ENCODE data around the gene SLC16A2.

The SLC16A2 gene

DNA sequence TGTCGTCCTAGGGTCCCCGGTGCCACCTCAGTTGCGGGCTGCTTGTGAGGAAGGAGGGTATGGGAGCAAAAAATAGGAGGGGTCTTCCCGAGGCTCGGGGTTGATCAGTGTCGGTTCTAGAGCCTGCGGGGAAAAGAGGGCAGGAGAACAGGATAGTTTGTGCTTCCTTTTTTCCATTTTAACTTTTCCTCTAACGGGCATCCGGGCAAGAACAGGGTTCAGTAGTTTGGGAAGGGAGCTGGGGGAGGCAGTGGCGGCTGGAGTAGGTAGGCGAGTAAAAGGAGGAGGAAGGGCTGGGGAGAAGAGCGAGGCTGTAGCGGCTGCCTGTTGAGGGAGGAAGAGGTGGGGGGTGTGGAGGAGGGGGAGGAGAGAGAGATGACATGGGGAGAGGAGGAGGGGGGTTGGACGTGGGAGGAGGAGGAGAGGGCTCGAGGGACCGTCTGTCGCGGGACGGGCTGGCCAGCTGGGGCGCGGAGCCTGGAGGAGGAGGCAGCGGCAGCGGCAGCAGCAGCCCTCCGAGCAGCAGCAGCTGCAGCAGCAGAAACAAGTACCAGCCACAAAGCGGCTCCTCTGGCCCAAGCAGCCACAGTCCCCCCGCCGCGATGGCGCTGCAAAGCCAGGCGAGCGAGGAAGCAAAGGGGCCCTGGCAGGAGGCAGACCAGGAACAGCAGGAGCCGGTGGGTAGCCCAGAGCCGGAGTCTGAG lies at the start of gene SLC16A2:
Gene SLC16A2 (plus strand): TSS at position 458 of the 704 bp plus-strand sequence. CDS start 145 bp downstream, at position 603.
- peak; percentile 68 for DNase-seq (ENCODE audit: low read depth)
- peak within 1 kb of the TSS; percentile 54 for H3K4me3 ChIP-seq (ENCODE audit: low read length)
- TF ChIP-seq, protein P1, sequence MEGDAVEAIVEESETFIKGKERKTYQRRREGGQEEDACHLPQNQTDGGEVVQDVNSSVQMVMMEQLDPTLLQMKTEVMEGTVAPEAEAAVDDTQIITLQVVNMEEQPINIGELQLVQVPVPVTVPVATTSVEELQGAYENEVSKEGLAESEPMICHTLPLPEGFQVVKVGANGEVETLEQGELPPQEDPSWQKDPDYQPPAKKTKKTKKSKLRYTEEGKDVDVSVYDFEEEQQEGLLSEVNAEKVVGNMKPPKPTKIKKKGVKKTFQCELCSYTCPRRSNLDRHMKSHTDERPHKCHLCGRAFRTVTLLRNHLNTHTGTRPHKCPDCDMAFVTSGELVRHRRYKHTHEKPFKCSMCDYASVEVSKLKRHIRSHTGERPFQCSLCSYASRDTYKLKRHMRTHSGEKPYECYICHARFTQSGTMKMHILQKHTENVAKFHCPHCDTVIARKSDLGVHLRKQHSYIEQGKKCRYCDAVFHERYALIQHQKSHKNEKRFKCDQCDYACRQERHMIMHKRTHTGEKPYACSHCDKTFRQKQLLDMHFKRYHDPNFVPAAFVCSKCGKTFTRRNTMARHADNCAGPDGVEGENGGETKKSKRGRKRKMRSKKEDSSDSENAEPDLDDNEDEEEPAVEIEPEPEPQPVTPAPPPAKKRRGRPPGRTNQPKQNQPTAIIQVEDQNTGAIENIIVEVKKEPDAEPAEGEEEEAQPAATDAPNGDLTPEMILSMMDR (IDR thresholded peaks at IDR 0.05; ENCODE audit: insufficient read depth, low read depth, low read length, missing control alignments), result no peak

DNA sequence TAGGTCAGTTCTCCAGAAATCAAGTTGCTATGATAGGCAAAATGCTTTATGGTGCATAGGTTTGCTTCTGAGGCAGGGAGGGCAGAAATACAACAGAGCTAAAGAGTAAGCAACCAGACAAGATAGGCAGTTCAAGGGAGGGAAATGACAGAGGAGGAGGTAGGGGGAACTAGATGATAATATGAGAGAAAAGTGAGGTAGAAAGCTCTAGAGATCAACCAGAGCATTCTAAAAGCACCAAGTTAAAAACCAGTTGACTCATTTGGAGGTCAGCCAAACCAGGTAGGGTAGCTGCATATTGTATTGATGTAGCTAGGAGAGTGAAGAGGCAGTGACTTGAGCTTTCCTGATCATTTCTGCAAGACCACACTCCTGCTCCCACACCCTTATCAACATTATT lies 49.0 kb upstream of the SLC16A2 start:
- TF ChIP-seq, protein P1 (IDR thresholded peaks at IDR 0.05; ENCODE audit: insufficient read depth, low read depth, low read length, missing control alignments), result no peak
- peak; percentile 39 for DNase-seq (ENCODE audit: low read depth)
- no peak overlapping the region for H3K4me3 ChIP-seq (ENCODE audit: low read length)

- no peak overlapping the region for H3K4me3 ChIP-seq (ENCODE audit: low read length)
- no peak for DNase-seq (ENCODE audit: low read depth)
- TF ChIP-seq, protein P1 (IDR thresholded peaks at IDR 0.05; ENCODE audit: insufficient read depth, low read depth, low read length, missing control alignments), result no peak
These were observed 44.0 kb upstream of the SLC16A2 start for GRCh38 chrX:74377282-74377681.

- peak; percentile 65 for DNase-seq (ENCODE audit: low read depth)
- TF ChIP-seq, protein P1 (IDR thresholded peaks at IDR 0.05; ENCODE audit: insufficient read depth, low read depth, low read length, missing control alignments), result peak; percentile 80
- H3K4me3 ChIP-seq (ENCODE audit: low read length), result no peak overlapping the region
These were observed 38.7 kb upstream of the SLC16A2 start for GRCh38 chrX:74382613-74383012.

- TF ChIP-seq, protein P1 (IDR thresholded peaks at IDR 0.05; ENCODE audit: insufficient read depth, low read depth, low read length, missing control alignments), result peak; percentile 69
- DNase-seq (ENCODE audit: low read depth), result peak; percentile 67
- no peak overlapping the region for H3K4me3 ChIP-seq (ENCODE audit: low read length)
These were observed 37.7 kb upstream of the SLC16A2 start for GRCh38 chrX:74383611-74384010.

DNA sequence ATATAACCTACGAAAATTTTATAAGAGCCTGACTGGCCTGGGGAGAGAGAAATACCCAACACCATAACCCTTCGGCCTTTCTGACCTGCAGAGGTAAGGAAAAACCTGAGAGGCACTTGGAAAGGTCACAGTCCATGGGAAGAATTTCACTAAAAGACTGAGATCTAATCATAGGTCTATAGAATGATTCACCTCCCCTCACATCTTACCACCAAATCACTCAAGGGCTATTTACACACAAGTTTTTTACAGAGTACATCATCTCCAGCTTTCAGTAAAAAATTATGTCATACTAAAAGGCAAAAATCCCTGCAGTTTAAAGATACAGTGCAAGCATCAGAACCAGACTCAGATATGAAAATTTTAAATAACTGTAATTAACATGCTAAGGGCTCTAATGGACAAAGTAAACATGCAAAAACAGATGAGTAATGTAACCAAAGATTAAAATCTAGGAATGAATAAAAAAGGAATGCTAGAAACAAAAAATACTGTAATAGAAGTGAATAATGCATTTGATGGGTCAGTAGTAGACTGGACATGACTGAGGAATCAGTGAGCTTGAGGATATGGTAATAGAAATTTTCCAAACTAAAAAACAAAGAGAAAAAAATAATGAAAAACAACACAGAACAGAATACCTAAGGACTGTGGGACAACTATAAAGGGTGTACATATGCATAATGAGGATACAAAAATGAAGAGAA lies 32.1 kb upstream of the SLC16A2 start:
- H3K4me3 ChIP-seq (ENCODE audit: low read length), result no peak overlapping the region
- TF ChIP-seq, protein P1 (IDR thresholded peaks at IDR 0.05; ENCODE audit: insufficient read depth, low read depth, low read length, missing control alignments), result no peak
- DNase-seq (ENCODE audit: low read depth), result no peak

All from epithelial cell of esophagus (primary cell).